HG03575 (cell line): ENCODE measurements around the gene GRIN3A.

Source experiments
- ATAC-seq: cut with Tn5 transposase; IDR thresholded peaks from one replicate; pipeline ENCODE4 v1.9.1; 2021; ENCODE audit not compliant: unreplicated experiment, insufficient number of reproducible peaks, low FRiP score; ENCODE audit errors: extremely low read depth

GRIN3A gene

DNA sequence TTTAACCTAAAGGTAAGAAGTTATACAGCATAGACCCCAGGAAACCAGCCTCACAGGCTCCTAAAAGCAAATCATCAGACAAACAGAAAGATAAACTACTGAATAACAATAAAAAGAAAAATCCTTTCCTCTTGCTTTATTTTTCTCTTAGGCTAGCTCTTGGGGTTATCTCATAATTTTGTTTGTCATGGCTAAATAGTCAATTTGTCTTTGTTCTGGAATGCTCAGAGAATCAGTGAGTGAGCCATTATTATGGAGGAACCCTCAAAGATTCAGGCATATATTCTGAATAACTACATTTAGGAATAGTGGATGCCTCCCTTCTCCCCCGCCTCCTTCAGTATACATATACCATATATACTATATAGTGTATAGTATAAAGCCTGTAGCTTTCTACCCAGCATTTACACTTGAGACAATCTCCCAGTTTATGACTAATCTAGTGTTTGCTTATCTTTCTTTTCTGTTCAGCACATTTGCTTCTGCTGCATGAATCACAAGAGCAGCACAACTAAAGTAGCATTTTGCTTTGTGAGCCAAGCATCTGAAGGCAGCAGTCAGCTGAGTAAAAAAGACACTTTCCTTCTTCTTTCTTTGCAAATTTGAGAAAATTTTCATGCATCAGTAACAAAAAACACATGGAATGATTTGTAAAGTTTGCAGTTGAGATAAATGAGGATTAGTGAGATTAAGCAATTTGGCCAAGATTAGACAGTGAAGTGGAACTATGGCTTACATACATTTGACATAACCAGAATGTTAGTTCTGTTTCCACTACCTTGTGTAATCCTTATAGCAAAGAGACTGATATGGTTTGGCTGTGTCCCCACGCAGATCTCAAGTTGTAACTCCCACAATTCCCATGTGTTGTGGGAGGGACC, 98.4 kb downstream of the GRIN3A start:
- ATAC-seq = no peak

DNA sequence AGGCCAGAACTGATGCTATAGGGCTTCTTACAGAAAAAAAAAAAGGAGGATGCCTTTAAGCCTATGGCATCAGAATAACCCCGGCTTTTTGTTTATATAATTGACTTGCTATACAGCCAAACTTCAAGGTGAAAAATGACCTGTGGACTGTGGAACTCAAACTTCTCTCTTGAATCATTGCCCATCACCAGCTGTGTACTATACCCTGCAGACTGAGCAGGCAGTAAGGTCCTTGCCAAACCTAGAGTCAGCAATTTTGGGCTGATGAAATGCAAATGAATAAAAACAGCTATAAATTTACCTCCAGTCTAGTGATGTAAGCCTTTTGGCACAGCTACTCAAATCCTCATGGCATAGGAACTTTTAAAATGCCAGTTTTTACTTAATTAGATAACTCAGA, 99.1 kb downstream of the GRIN3A start:
- ATAC-seq = no peak

DNA sequence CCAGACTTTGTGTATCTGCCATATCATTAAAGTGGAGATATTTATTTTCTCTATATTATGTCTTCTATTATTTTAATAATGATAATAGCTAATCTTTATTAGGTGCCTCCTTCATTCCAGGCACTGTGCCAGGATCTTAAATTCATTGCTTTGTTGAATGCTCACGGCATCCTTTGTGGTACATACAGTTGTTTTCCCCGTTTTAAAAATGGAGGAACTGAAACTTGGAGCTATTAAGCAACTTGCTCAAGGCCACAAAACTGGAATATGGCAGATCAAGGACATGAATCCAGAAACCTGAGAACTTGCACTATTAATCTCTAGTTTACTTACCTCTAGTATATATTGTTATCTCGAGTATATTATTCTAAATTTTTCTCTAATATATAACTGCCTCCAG, 102.2 kb downstream of the GRIN3A start:
- ATAC-seq = no peak

DNA sequence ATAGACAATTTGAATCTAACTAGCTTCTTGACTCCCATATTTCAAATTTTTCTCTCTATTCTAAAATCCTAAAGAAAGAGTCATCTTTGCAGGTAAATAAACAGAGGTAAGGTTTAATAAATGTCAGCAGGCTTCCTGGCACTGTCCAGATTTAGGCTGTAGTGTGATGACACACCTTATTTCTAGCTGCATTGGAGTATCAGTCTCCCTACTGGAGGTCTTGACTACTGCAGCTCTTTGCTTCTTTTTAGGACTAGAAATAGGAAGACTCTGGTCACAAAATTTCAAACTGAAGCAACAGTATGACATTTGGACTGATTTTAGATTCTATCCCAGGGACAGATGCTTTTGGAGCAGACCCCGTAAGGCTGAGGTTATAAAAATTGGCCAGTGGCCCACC, 103.0 kb downstream of the GRIN3A start:
- ATAC-seq = no peak

DNA sequence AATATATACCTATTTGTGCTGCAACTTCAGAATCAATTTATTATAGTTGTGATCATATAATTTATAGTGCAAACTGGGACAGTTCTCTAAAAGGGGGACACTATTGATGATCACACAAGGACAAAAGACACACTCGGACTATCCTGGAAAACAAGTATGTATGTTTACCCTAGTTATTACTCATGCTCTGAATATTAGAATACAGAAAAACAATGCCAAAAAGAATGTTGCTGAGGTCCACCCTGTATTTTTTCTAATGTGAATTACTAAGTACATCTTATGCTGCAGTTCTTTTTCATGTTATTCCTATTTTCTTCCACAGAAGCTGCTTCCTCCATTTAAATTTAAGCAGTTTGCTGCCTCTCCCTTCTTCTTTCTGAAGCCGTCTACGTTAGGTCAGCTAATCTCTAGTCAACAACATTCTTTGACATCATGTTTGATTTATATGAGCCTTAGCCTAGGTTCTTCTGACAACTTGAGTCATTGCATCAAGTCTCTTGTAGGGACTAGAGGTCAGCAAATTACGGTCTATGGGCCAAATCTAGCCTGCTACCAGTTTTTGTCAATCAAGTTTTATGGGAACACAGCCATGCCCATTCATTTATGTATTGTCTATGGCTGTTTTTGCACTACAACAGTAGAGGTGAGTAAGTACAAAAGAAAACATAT, 103.6 kb downstream of the GRIN3A start:
- no peak for ATAC-seq

DNA sequence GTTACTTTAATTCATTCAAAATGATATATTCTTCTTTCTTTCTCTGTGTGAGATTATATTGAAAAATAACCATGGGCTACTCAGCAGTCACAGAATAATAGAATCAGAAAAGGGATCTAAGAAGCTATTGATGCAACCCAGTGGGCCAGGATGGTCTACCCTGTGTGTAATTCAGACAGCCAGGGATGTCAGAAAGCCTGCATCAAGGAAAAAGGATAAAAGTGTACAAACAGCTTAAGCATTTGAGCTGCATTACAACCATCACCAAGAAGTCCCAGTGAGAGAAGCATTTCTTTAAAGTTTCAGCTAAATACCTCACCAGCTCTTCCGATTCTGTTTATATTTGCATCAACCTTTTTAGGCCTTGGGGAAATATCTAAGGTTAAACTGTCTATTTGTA, 105.8 kb downstream of the GRIN3A start:
- ATAC-seq = no peak

DNA sequence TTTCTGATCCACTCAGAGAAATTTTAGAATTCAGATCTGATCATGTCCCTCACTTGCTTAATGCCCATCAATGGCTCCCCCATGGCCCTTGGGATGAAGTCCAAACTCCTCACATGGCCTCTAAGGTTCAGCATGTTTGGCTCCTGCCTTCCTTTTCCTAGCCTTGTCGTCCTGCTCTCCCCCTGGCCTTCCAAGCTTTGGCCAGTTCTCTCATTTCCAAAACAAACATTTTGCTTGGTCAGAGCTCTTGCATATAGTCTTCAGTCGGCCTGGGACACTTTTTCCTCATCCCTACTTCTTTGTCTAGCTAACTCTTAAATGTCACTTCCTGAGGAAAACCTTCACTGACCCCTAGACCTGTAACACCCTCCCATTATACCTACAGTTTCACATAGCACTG, 106.6 kb downstream of the GRIN3A start:
- no peak for ATAC-seq

DNA sequence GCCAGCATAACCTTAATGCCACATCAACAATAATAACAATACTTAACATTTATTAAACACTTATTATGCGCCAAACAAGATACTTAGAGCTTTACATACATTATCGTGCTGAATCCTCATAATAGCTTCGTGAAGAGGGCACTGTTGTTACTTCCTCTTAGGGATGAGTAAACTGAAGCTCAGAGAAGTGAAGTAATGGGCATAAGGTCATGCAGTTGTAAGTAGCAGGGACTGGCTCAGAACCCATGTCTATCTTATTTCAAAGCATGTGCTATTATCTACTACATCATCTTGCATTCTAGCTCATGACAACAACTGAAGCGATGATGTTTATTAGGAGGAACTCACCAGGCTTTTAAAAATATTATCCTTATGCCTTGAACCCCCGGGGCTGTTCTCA, 108.8 kb downstream of the GRIN3A start:
- no peak for ATAC-seq

DNA sequence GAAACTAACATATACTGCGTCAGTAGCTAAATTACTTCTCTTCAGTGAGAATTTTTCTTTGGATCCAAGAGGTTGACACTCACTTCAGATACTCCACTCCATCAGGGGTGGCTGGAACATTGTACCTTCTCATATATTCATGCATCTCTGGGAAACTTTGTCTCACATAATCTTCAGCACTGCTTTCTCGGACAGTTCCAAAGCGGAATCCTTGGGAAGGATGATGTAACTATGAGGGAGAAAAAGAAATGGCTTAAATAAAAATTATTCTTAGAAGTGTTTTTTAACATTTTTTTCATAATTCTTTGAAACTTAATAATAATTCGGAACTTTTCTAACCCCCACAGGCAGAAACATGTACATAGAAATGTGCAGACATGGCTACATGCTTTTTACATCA, 110.3 kb downstream of the GRIN3A start:
- ATAC-seq = no peak

DNA sequence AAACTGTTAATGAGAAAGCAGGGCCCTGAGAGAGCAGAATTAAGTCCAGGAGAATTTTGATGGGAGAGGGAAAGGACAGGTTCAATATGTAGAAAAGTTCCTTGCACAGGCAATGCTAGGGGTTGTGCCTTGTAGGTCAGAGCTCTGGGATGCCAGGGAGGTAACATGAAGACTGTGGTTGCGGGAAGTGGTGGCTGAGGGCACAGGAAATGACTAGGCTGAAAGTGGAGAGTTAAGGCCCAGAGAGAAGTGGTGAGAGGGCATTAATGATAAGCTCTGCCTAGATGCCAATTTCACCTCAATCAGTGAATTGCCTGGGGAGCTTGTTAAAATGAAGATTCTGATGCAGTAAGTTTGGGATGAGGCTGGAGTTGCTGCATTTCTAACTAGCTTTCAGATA, 112.2 kb downstream of the GRIN3A start:
- ATAC-seq = no peak

DNA sequence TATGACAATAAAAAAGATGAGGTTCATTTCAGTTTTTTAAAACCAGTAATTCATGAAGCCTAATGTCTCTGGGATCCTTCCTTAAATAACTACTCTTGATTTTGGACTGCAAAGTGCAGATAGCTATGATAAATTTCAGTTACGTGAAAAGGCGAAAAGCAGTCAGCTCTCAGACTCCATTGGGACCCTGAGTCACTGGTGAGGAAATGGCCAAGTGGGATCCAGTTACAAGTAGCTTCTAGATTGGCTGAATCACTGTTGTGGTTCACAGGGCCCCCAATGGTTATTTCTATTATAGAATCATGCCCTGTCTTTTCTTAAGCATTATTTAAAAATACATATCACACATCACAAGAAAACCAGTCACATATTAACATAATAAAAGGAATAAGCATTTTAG, 112.6 kb downstream of the GRIN3A start:
- ATAC-seq = no peak

DNA sequence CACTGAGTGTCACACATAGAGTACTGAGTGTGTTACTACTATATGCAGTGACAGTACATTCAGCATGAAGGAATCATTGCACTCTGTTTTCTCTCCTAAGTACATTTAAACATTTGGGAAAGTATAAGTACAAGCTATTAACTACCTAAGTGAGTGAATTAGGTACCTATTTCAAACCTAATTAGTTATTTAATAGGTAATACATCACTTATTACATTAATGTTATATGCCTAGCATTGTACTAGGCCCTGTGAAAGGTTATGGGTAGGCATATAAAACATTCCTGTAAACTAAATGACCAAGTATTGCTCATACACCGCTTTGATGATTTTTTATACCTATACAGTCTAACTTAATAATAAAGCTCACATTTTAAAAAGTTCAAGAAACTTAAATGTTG, 118.0 kb downstream of the GRIN3A start:
- no peak for ATAC-seq

DNA sequence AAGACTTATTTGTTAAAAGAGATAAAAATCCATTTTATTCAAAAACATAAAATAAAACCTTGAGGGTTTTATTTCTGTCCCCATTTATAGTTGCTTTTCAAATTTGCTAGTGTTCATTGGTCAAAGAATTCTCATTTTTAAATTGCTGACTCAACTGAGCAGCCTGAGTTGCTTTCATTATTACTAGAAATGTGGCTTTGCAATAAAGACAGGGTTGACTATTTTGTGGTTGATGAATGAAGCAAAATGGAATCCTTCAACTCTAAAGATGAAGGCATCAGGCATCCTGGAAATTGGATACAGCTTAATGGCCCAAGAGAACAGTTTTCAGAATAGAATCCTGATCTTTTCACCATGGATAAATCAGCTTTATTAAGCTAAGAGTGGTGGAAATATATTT, 119.7 kb downstream of the GRIN3A start:
- ATAC-seq = no peak

DNA sequence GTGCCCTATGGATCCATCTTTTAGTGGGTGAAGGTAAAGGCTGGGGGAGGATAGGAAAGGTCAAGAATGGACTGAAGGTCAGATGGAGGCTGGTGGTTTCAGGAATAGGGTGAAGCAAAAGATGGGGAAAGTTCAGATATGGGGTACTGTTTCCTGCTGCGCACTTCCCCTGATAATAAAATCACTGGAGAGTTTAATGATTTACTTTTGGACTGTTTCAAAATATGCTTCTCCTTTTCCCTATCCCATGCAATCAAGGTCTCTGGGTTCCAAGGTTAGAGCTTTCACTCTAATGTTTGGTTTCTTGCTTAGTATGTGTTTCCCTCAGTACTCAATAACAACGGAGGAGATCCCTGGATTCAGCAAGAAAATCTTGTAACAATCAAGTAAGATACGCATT, 132.9 kb downstream of the GRIN3A start:
- ATAC-seq = no peak

DNA sequence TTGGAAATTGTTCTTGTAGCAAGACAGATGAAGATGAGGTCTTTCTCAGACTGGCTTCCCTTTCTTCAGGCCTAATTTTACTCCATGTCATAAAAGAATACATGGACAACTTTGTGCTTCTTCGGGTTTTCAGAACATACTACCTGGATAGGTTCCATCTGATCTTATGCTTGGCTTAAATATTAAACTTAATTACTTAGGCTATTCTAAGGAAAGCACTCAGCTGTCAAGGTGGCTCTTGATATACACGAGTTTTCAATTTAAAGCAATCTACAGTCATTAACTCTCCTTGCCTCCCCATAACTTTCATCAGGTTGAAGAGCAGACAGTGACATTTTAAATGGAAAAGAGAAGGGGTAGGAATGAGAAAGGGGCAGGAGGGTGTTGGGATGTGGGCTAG, 134.2 kb downstream of the GRIN3A start:
- no peak for ATAC-seq

DNA sequence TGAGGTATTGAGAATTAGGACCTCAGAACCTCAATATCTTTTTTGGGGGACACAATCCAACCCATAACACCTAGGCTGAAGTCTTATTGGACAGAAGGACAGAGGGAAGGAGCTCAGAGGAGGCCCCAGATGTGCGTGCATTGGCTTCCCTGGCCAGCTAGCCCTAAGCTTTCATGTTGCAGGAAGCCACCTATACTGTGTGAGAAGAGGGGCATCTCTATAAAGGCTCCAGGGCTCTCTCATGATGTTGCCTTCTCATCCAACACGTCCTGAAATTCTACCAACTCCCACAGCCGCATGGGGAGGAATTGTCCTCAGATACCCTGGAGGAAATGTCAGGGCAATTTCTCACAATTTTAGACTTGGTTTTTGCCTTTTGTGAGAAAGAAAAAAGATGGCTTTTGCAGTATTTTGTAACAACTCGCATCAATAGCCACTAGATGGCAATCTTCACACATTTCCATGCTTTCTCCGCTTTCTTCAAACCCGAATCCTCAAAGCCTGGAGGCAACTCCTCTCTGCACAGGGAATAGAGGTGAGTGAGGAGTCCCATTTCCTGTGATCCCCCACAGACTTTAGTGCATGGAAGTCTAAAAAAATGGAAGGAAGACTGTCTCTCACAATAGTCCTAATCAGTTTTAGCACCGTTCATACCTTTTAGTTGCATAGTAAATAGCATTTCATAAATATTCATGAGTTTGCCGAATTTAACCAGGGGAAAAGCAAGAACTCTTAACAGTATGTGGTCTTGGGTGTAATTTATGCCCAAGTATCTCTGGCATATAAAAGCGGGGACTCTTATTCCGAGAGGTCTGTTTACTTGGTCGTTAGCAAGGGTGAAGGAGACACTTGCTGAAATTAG, 136.3 kb downstream of the GRIN3A start:
- no peak for ATAC-seq

DNA sequence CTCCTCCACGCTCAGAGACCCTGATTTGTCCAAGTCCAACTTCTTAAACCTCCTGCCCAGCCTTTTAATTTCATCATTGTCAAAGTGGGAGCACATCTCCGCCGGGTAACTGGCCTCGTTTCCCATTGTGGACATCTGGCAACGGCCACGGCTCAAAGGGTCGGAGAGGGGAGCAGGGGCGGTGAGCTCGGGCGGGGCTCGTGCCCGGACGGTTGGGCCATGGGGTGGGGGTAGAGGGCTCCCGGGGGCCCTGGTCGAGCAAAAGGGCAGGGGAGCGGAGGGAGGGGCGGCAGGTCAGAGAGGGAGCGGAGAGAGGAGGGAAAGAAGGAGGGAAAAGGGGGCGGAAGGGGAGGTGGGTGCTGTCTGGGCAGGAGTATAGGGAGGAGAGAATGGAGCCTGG, 143.7 kb downstream of the GRIN3A start, which contains the start of gene PPP3R2:
PPP3R2 (minus strand) TSS at position 174 of the 400 bp plus-strand sequence; CDS start at position 126, 48 bp downstream.
- ATAC-seq = no peak

DNA sequence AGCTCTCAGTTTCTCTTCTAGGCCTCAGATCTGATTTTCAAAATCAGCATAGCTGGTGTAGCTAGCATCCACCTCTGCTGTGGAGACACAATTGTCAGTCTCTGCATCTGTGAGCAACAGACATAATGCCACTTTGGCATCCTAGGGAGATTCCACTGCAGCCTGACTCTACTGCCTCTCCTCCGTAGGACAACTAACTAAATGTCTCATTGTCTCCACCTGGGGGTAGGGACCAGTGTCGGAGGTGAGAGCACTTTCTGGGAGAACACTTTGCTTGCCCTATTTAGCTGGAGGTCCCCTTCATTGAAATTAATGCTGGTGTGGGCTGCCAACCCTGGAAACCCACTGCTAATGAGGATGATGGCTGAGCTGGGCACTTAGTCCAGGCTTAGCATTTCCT, 145.1 kb downstream of the GRIN3A start:
- ATAC-seq = no peak

DNA sequence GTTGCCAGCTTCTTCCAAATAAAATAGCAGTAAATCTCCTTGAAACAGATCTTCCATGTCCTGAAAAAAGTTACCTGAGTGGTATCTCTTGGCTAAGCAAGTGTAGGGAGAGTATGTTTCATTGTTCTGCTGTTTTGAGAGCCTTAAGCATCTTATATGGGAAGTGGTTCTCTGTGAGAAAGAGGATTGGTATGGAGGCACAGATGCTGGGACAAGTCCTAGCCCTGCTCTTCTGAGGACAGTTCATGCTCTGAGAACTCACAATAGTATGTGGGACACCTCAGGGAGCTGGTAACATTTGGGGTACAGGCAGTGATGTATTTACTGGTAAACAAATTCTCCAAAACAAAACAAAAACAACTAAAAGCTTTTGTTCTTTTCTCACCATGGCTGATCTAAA, 145.7 kb downstream of the GRIN3A start:
- ATAC-seq = no peak
